WTC11 (cell line): ENCODE results near the gene XRN1. TPM values are rescaled to one million over a fixed set of nuclear protein-coding genes. Genes with fewer than 3 reads are reported as not detected.
A peak's percentile ranks its signal among the peaks of the same experiment; 100 is the strongest.
"Not testable (repeated sequence)": the region's sequence is repeated elsewhere in the genome, so short reads cannot be mapped to it uniquely, and the experiment has no call there.

Experiments
- ATAC-seq: fragments of 200-7000 bp; cut with Tn5 transposase; 2 replicates; pipeline ENCODE4 v1.10.0; 2021; ENCODE audit warnings: mild to moderate bottlenecking, moderate library complexity
- CTCF ChIA-PET: fragments of 300-600 bp; sonication (Branson Sonifier 250); formaldehyde crosslinking; loops from one replicate; lab custom pipeline; 2021; ENCODE audit warnings: antibody characterized with exemption; lab: Charles Lee
- POLR2A ChIA-PET: fragments of 350-600 bp; sonication (Branson Sonifier 250); formaldehyde crosslinking; loops from one replicate; lab custom pipeline; 2021; ENCODE audit warnings: antibody characterized with exemption; lab: Charles Lee
- DNase-seq: peaks from one replicate; pipeline ENCODE4 v3.0.0; 2021; ENCODE audit warnings: low spot score
- H3K27ac Mint-ChIP-seq: 2 replicates; pipeline ENCODE4 v1.8.0; 2021; ENCODE audit warnings: mixed read lengths
- H3K27me3 Mint-ChIP-seq: 2 replicates; pipeline ENCODE4 v1.8.0; 2021; ENCODE audit warnings: low read depth, mild to moderate bottlenecking, moderate library complexity, mixed read lengths
- H3K36me3 Mint-ChIP-seq: 2 replicates; pipeline ENCODE4 v1.8.0; 2021; ENCODE audit warnings: mixed read lengths
- H3K4me1 Mint-ChIP-seq: 2 replicates; pipeline ENCODE4 v1.8.0; 2022; ENCODE audit warnings: mixed read lengths
- H3K4me3 Mint-ChIP-seq: 2 replicates; pipeline ENCODE4 v1.8.0; 2021; ENCODE audit warnings: mild to moderate bottlenecking, moderate library complexity, mixed read lengths
- H3K9me3 Mint-ChIP-seq: 2 replicates; pipeline ENCODE4 v1.8.0; 2021; ENCODE audit warnings: mixed read lengths
- ARID4B ChIP-seq: sonication (generic); formaldehyde crosslinking; IDR thresholded peaks from 2 replicates; pipeline ENCODE4 v1.8.0; 2023; ENCODE audit warnings: missing genetic modification reagents, mild to moderate bottlenecking, borderline replicate concordance
- CTCF ChIP-seq: fragments of 200-600 bp; IDR thresholded peaks from 2 replicates; pipeline ENCODE4 v1.8.0; 2022; ENCODE audit warnings: antibody characterized with exemption
- EMX1 ChIP-seq: fragments of 250-450 bp; sonication (Bioruptor Pico); IDR thresholded peaks from 2 replicates; pipeline ENCODE4 v1.8.0; 2021; ENCODE audit warnings: mild to moderate bottlenecking
- ERG ChIP-seq: fragments of 250-450 bp; sonication (Bioruptor Pico); IDR thresholded peaks from 2 replicates; pipeline ENCODE4 v1.8.0; 2021; ENCODE audit warnings: mild to moderate bottlenecking
- ETV6 ChIP-seq: sonication (generic); formaldehyde crosslinking; IDR thresholded peaks from 2 replicates; pipeline ENCODE4 v1.8.1; 2022; ENCODE audit warnings: mild to moderate bottlenecking, missing genetic modification reagents
- FOXK1 ChIP-seq: sonication (generic); formaldehyde crosslinking; IDR thresholded peaks from 2 replicates; pipeline ENCODE4 v1.8.0; 2022; ENCODE audit warnings: mild to moderate bottlenecking, moderate library complexity, missing genetic modification reagents
- GABPB1 ChIP-seq: sonication (generic); formaldehyde crosslinking; IDR thresholded peaks from 2 replicates; pipeline ENCODE4 v1.8.1; 2023; ENCODE audit warnings: mild to moderate bottlenecking, missing genetic modification reagents
- HMGA2 ChIP-seq: fragments of 250-450 bp; sonication (Bioruptor Pico); IDR thresholded peaks from 2 replicates; pipeline ENCODE4 v1.4.0; 2021; ENCODE audit warnings: mild to moderate bottlenecking, moderate library complexity
- NFE2L1 ChIP-seq: sonication (generic); formaldehyde crosslinking; IDR thresholded peaks from 2 replicates; pipeline ENCODE4 v1.8.1; 2023; ENCODE audit warnings: missing genetic modification reagents
- NR1H2 ChIP-seq: sonication (generic); formaldehyde crosslinking; IDR thresholded peaks from 2 replicates; pipeline ENCODE4 v1.9.0; 2021; ENCODE audit warnings: mild to moderate bottlenecking, moderate library complexity, missing genetic modification reagents
- NR2C2 ChIP-seq: sonication (generic); formaldehyde crosslinking; IDR thresholded peaks from 2 replicates; pipeline ENCODE4 v1.8.0; 2022; ENCODE audit warnings: mild to moderate bottlenecking, missing genetic modification reagents
- SMAD3 ChIP-seq: sonication (generic); formaldehyde crosslinking; IDR thresholded peaks from 2 replicates; pipeline ENCODE4 v1.8.0; 2022; ENCODE audit warnings: missing genetic modification reagents, mild to moderate bottlenecking, borderline replicate concordance
- SMAD4 ChIP-seq: sonication (generic); formaldehyde crosslinking; IDR thresholded peaks from 2 replicates; pipeline ENCODE4 v1.8.0; 2022; ENCODE audit warnings: mild to moderate bottlenecking, missing genetic modification reagents
- SP1 ChIP-seq: sonication (generic); formaldehyde crosslinking; conservative IDR thresholded peaks from 2 replicates; pipeline ENCODE4 v1.8.1; 2022; ENCODE audit warnings: missing genetic modification reagents
- STAT6 ChIP-seq: sonication (generic); formaldehyde crosslinking; conservative IDR thresholded peaks from 2 replicates; pipeline ENCODE4 v1.8.1; 2023; ENCODE audit warnings: mild to moderate bottlenecking, low read depth, missing genetic modification reagents, moderate library complexity
- ZBTB43 ChIP-seq: sonication (generic); formaldehyde crosslinking; IDR thresholded peaks from 2 replicates; pipeline ENCODE4 v1.8.1; 2023; ENCODE audit warnings: mild to moderate bottlenecking, missing genetic modification reagents
- ZNF121 ChIP-seq: sonication (generic); formaldehyde crosslinking; IDR thresholded peaks from 2 replicates; pipeline ENCODE4 v1.8.0; 2023; ENCODE audit warnings: missing genetic modification reagents
- ZNF138 ChIP-seq: sonication (generic); formaldehyde crosslinking; conservative IDR thresholded peaks from 2 replicates; pipeline ENCODE4 v1.8.1; 2022; ENCODE audit warnings: mild to moderate bottlenecking, moderate library complexity, missing genetic modification reagents
- ZNF232 ChIP-seq: sonication (generic); formaldehyde crosslinking; IDR thresholded peaks from 2 replicates; pipeline ENCODE4 v1.8.0; 2022; ENCODE audit warnings: mild to moderate bottlenecking, missing genetic modification reagents
- ZNF512 ChIP-seq: sonication (generic); formaldehyde crosslinking; IDR thresholded peaks from 2 replicates; pipeline ENCODE4 v1.8.1; 2022; ENCODE audit warnings: missing genetic modification reagents, borderline replicate concordance
- total RNA-seq: library from RNA; stranded (reverse); gene quantifications from 3 replicates; pipeline ENCODE4 v1.2.3, GENCODE V29; 2021

The XRN1 gene
- total RNA-seq, 1 experiment from 2014 or later = 19.2 TPM

GRCh38 chr3:142445816-142446254 lies 2.0 kb downstream of the XRN1 start (continued):
- TF ChIP-seq ZNF512 (CRISPR knock-in tag) (no peak), NR1H2 (no peak), GABPB1 (CRISPR knock-in tag) (no peak), FOXK1 (CRISPR knock-in tag) (no peak), NFE2L1 (no peak), ETV6 (CRISPR knock-in tag) (no peak), ZNF138 (CRISPR knock-in tag) (no peak), SMAD4 (CRISPR knock-in tag) (no peak)
- TF ChIP-seq, all 79 proteins: peak for 0

- no peak for DNase-seq
- Mint-ChIP-seq H3K9me3 (peaks cover 9% of the 10 kb centered on the region), H3K27me3 (no peaks in the 10 kb centered on the region; the same call in 1 of the 2 replicates), H3K4me1 (peaks cover 19% of the 10 kb centered on the region), H3K36me3 (peaks cover 13% of the 10 kb centered on the region), H3K4me3 (no peak overlapping the region), H3K27ac (no peak overlapping the region)
- no peak for ATAC-seq
- ChIA-PET CTCF (no interaction called here), POLR2A (no interaction called here)
- no peak for TF ChIP-seq ZNF232 (CRISPR knock-in tag)
- TF ChIP-seq EMX1 = no peak
- no peak for TF ChIP-seq ZNF121
- TF ChIP-seq HMGA2 (CRISPR knock-in tag) = no peak
- TF ChIP-seq ERG (CRISPR knock-in tag) = no peak
- TF ChIP-seq NR2C2 = no peak
- no peak for TF ChIP-seq SMAD4 (CRISPR knock-in tag)
- TF ChIP-seq ARID4B (CRISPR knock-in tag) = no peak
- no peak for TF ChIP-seq SP1 (CRISPR knock-in tag)
- TF ChIP-seq GABPB1 (CRISPR knock-in tag) = no peak
- TF ChIP-seq STAT6 = no peak
- TF ChIP-seq ZBTB43 (CRISPR knock-in tag) = no peak
- no peak for TF ChIP-seq SMAD3 (CRISPR knock-in tag)
- no peak for TF ChIP-seq CTCF
- TF ChIP-seq, all 79 proteins: peak for 0
Measured at GRCh38 chr3:142444343-142444742, 3.5 kb downstream of the XRN1 start.

- peaks cover 13% of the 10 kb centered on the region for H3K36me3 Mint-ChIP-seq
- peak overlapping the region; percentile 83; the same call in 1 of the 2 replicates for H3K27ac Mint-ChIP-seq
- POLR2A ChIA-PET, H3K9me3 Mint-ChIP-seq, H3K4me3 Mint-ChIP-seq, CTCF ChIA-PET, ATAC-seq, H3K27me3 Mint-ChIP-seq, DNase-seq: not testable (repeated sequence)
- peaks cover 16% of the 10 kb centered on the region for H3K4me1 Mint-ChIP-seq
Measured at GRCh38 chr3:142443060-142443459, 4.8 kb downstream of the XRN1 start.
